IMR-90 (cell line): Measurements from ENCODE around the gene FAM229A. TPM values are rescaled to one million over a fixed set of nuclear protein-coding genes. Genes with fewer than 3 reads are reported as not detected.

Experiments used
- polyA plus RNA-seq, 3 experiments: library from polyadenylated mRNA; depleted of rRNA; stranded (reverse); fragments of >200 nt; gene quantifications; 2 replicates each; pipeline ENCODE4 v1.2.3, GENCODE V29; 2012; ENCODE audit warnings: low replicate concordance in 1 of 3
- total RNA-seq: library from RNA; depleted of rRNA; stranded (reverse); fragments of >200 nt; gene quantifications from 2 replicates; pipeline ENCODE4 v1.2.3, GENCODE V29; 2012
- TF ChIP-seq, protein P1 (sequence below): conservative IDR thresholded peaks from 2 replicates; pipeline ENCODE4 v1.5.1; 2012; ENCODE audit warnings: mild to moderate bottlenecking, low read depth, low read length, improper control_type of control experiment
- TF ChIP-seq, protein P2 (sequence below): fragments of 150-350 bp; IDR thresholded peaks from 2 replicates; pipeline ENCODE4 v1.6.1; 2017; ENCODE audit warnings: mild to moderate bottlenecking, antibody characterized with exemption, low read length, low read depth

FAM229A gene
- total and polyA plus RNA-seq, 2 of the 4 experiments (the other 2 are of a cell fraction), result 0.36 to 4.3 TPM

DNA sequence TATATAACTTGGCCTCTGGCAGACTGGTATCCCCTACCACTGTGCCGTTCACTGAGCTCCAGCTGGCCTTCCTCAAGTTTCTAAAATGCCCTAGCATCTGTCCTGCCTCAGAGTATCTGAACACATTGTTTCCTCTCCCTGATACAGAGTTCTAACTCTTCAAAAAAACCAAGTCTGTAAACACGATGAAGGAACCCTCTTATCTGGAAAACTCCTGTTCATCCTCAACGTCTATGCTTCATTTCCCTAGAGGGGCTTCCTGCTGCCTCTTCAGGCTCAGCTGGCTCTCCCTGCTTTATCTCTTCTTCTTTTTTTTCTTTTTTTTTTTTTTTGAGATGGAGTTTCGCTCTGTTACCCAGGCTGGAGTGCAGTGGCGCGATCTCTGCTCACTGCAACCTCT is 26.4 kb upstream of the FAM229A start (continued):
- TF ChIP-seq, protein P1, sequence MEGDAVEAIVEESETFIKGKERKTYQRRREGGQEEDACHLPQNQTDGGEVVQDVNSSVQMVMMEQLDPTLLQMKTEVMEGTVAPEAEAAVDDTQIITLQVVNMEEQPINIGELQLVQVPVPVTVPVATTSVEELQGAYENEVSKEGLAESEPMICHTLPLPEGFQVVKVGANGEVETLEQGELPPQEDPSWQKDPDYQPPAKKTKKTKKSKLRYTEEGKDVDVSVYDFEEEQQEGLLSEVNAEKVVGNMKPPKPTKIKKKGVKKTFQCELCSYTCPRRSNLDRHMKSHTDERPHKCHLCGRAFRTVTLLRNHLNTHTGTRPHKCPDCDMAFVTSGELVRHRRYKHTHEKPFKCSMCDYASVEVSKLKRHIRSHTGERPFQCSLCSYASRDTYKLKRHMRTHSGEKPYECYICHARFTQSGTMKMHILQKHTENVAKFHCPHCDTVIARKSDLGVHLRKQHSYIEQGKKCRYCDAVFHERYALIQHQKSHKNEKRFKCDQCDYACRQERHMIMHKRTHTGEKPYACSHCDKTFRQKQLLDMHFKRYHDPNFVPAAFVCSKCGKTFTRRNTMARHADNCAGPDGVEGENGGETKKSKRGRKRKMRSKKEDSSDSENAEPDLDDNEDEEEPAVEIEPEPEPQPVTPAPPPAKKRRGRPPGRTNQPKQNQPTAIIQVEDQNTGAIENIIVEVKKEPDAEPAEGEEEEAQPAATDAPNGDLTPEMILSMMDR, result no peak
- TF ChIP-seq, protein P2, sequence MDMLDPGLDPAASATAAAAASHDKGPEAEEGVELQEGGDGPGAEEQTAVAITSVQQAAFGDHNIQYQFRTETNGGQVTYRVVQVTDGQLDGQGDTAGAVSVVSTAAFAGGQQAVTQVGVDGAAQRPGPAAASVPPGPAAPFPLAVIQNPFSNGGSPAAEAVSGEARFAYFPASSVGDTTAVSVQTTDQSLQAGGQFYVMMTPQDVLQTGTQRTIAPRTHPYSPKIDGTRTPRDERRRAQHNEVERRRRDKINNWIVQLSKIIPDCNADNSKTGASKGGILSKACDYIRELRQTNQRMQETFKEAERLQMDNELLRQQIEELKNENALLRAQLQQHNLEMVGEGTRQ, result no peak
